ENCODE data around the gene AKAP3.

Gene AKAP3

GRCh38 chr12:4648501-4649357 is at the start of gene AKAP3, which contains the start of gene NDUFA9 (continued):
- TF ChIP-seq ZNF624 (tag by site-specific recombination; IDR thresholded peaks at IDR 0.05) (no peak), ZNF792 (tag by site-specific recombination; IDR thresholded peaks at IDR 0.05) (no peak), ZNF214 (tag by site-specific recombination; IDR thresholded peaks at IDR 0.05; ENCODE audit: borderline replicate concordance) (no peak), ZIC2 (tag by site-specific recombination; IDR thresholded peaks at IDR 0.05) (no peak), GLI4 (tag by site-specific recombination; IDR thresholded peaks at IDR 0.05) (no peak), MZF1 (tag by site-specific recombination; IDR thresholded peaks at IDR 0.05; ENCODE audit: borderline replicate concordance) (no peak), ZNF600 (tag by site-specific recombination; IDR thresholded peaks at IDR 0.05) (peak; percentile 32; the same call in 1 of the 2 replicates), ZNF544 (tag by site-specific recombination; IDR thresholded peaks at IDR 0.05) (no peak), ZNF398 (tag by site-specific recombination; IDR thresholded peaks at IDR 0.05) (no peak), ZSCAN18 (tag by site-specific recombination; IDR thresholded peaks at IDR 0.05) (no peak), GFI1B (tag by site-specific recombination; IDR thresholded peaks at IDR 0.05) (no peak), ZNF549 (tag by site-specific recombination; IDR thresholded peaks at IDR 0.05) (no peak), ZBTB17 (tag by site-specific recombination; IDR thresholded peaks at IDR 0.05) (no peak), SETDB1 (IDR thresholded peaks at IDR 0.05; ENCODE audit: insufficient read length, low read length) (no peak), ZFP37 (tag by site-specific recombination; IDR thresholded peaks at IDR 0.05) (peak; percentile 29; the same call in 1 of the 2 replicates), AEBP2 (tag by site-specific recombination; IDR thresholded peaks at IDR 0.05; ENCODE audit: borderline replicate concordance) (no peak), ZBTB49 (tag by site-specific recombination; IDR thresholded peaks at IDR 0.05; ENCODE audit: low read depth) (no peak), ELK4 (IDR thresholded peaks at IDR 0.05; ENCODE audit: borderline replicate concordance, low read depth, low read length) (no peak), REST (tag by site-specific recombination; IDR thresholded peaks at IDR 0.05) (peak; percentile 45; the same call in 1 of the 2 replicates), ZNF645 (tag by site-specific recombination; IDR thresholded peaks at IDR 0.05) (no peak), HIC1 (tag by site-specific recombination; IDR thresholded peaks at IDR 0.05) (no peak), ZNF747 (tag by site-specific recombination; IDR thresholded peaks at IDR 0.05) (no peak)
